SU-DHL-6 (cell line): Measurements from ENCODE around the gene ZNF536.

Source experiments
- EZH2phosphoT487 ChIP-seq: fragments of 200-600 bp; sonication (generic), shearing (Covaris generic); conservative IDR thresholded peaks from 2 replicates; pipeline ENCODE4 v1.6.1; 2018; ENCODE audit warnings: mild to moderate bottlenecking, antibody characterized with exemption, low read length, moderate library complexity, mixed read lengths
- TF ChIP-seq, protein P1 (sequence below): fragments of 200-600 bp; sonication (generic); IDR thresholded peaks from one replicate; pipeline ENCODE4 v1.5.1; 2017; ENCODE audit warnings: antibody characterized with exemption, mild to moderate bottlenecking, low read length, moderate library complexity; ENCODE audit not compliant: insufficient read depth, poor library complexity, severe bottlenecking

DNA sequence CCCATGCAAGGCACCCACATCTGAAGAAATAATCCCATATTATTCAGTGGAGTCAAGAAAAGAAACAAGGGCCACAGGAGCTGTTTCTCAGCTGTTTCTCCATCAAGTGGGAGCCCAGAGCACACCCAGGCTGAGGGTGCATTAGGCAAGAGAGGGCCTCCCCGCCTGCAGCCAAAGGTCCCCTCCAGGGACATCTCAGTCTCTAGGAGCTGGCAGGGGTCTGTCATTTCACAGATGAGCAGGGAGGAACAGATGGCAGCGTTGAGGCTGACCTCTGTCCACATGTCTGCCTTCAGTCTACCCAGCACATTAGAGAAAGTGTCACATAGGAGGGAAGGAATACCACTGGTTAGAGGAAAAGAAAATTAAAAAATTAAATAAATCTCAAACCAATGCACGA is 157.7 kb downstream of the ZNF536 start:
- TF ChIP-seq, protein P1, sequence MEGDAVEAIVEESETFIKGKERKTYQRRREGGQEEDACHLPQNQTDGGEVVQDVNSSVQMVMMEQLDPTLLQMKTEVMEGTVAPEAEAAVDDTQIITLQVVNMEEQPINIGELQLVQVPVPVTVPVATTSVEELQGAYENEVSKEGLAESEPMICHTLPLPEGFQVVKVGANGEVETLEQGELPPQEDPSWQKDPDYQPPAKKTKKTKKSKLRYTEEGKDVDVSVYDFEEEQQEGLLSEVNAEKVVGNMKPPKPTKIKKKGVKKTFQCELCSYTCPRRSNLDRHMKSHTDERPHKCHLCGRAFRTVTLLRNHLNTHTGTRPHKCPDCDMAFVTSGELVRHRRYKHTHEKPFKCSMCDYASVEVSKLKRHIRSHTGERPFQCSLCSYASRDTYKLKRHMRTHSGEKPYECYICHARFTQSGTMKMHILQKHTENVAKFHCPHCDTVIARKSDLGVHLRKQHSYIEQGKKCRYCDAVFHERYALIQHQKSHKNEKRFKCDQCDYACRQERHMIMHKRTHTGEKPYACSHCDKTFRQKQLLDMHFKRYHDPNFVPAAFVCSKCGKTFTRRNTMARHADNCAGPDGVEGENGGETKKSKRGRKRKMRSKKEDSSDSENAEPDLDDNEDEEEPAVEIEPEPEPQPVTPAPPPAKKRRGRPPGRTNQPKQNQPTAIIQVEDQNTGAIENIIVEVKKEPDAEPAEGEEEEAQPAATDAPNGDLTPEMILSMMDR = no peak
- TF ChIP-seq EZH2phosphoT487 = no peak
